ENCODE data around the gene MYO5B.

Gene MYO5B

GRCh38 chr18:50004013-50004412 is 190.9 kb downstream of the MYO5B start:
- DNase-seq = no peak
- TF ChIP-seq POLR2A (IDR thresholded peaks at IDR 0.05; ENCODE audit: low read length) (no peak), GATA1 (IDR thresholded peaks at IDR 0.05; ENCODE audit: low read depth, low read length) (no peak)

DNA sequence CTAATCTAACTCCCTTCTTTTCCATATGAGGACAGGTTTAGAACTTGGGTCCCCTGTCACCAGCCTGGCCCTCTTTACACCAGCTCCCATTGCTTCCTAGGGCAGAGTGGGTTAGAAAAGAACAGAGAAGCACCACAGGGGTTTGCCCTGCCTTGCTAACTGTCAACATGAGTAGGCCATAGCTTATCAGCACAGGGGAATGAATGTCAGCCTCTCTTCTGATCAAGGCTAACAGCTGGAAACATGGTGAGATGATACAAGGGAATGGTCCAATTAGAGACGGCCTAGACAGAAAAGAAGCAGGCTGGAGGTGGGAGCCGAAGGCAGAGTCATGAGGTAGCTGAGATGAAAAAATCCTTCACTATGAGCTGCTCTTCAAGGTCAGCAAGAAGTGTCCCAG is 192.2 kb downstream of the MYO5B start:
- no peak for DNase-seq
- TF ChIP-seq GATA1 (IDR thresholded peaks at IDR 0.05; ENCODE audit: low read depth, low read length) = no peak
- TF ChIP-seq POLR2A (IDR thresholded peaks at IDR 0.05; ENCODE audit: low read length) = no peak

GRCh38 chr18:50000227-50000626 is 194.7 kb downstream of the MYO5B start:
- TF ChIP-seq GATA1 (IDR thresholded peaks at IDR 0.05; ENCODE audit: low read depth, low read length) = no peak
- TF ChIP-seq POLR2A (IDR thresholded peaks at IDR 0.05; ENCODE audit: low read length) = no peak
- DNase-seq = no peak

DNA sequence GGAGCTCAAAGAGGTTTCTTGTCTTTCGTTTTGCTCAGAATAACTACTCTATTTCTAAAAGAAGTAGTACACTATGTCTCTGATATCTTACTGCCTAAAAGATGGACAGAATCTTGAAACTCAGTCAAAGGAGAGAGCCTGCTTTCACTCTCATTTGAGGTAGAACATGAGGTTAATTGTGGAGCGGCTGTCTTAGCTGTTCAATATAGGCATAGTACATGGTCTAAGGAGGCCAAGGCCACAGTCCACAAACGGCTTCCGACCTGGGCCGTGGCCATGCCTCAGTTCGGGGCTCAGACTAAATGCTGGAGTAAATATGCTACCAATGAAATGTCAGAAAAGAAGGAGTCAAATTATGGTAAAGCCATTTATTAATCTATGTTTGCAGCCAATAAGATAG is 195.8 kb downstream of the MYO5B start:
- no peak for TF ChIP-seq GATA1 (IDR thresholded peaks at IDR 0.05; ENCODE audit: low read depth, low read length)
- no peak for DNase-seq

GRCh38 chr18:49997558-49997957 is 197.4 kb downstream of the MYO5B start:
- TF ChIP-seq POLR2A (IDR thresholded peaks at IDR 0.05; ENCODE audit: low read length) = no peak
- no peak for TF ChIP-seq GATA1 (IDR thresholded peaks at IDR 0.05; ENCODE audit: low read depth, low read length)
- DNase-seq = no peak

DNA sequence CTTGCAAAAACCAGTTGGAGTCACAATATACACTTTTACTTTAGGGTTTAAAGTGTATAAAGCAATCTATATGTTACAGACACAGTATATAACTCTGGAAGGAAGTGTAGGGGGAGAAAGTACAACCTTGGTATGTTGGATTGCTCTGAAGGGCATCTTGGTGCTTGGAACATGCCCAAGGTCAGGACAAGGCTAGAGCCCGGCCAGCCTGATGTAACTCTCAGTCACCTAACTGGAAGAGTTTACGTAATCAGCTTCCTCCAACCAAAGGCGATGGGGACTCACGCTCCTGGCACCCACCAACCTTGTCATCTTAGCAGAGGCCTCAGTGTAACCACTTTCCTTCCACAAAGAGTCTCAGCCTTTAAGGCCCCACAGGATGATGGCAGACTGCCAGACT is 200.5 kb downstream of the MYO5B start:
- DNase-seq = peak in 1 of 2 experiments; percentile 5
- no peak for TF ChIP-seq GATA1 (IDR thresholded peaks at IDR 0.05; ENCODE audit: low read depth, low read length)
- TF ChIP-seq POLR2A (IDR thresholded peaks at IDR 0.05; ENCODE audit: low read length) = no peak

DNA sequence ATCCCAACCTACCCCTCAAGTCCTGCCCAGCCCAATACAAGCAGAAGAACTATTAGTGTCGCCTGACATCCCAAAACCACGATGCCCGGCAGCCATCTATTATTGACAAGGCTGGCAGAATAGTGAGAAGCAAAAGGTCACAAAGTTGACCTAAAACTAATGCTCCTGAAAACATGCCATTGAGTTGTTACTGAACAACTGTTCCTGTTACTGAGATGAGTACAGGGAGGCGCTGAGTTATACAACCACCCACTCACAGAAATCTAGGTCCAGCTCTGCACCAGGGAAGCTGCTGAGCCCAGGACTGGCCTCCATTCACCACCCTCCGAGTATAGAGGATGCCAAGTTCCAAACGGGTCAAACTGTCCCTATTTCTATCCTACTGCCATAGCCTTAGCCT is 201.6 kb downstream of the MYO5B start:
- DNase-seq = no peak
- TF ChIP-seq GATA1 (IDR thresholded peaks at IDR 0.05; ENCODE audit: low read depth, low read length) = no peak

GRCh38 chr18:49988733-49989132 is 206.2 kb downstream of the MYO5B start:
- DNase-seq = no peak
- TF ChIP-seq GATA1 (IDR thresholded peaks at IDR 0.05; ENCODE audit: low read depth, low read length) = no peak
- no peak for TF ChIP-seq POLR2A (IDR thresholded peaks at IDR 0.05; ENCODE audit: low read length)

GRCh38 chr18:49988101-49988500 is 206.8 kb downstream of the MYO5B start:
- TF ChIP-seq POLR2A (IDR thresholded peaks at IDR 0.05; ENCODE audit: low read length) (no peak), GATA1 (IDR thresholded peaks at IDR 0.05; ENCODE audit: low read depth, low read length) (no peak)
- DNase-seq = no peak

DNA sequence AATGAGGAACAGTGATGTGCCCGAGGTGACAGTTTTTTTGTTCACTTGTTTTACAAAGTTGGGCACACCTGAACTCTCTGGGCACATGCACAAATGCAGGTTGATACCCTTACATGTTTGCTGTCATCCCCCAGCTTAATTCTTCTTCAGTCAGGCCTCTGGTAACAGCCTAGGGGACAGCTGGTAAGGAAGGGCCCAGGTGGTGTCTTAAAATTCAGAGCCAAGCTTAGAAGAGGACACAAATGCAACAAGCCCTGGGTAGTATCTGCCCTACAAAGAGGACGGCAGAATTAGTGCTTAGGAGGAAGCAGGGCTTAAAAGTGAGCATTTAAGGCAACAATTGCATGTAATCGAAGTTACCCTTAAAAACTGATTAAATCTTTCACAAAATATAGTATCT is 209.7 kb downstream of the MYO5B start:
- no peak for TF ChIP-seq GATA1 (IDR thresholded peaks at IDR 0.05; ENCODE audit: low read depth, low read length)
- no peak for TF ChIP-seq POLR2A (IDR thresholded peaks at IDR 0.05; ENCODE audit: low read length)
- no peak for DNase-seq

DNA sequence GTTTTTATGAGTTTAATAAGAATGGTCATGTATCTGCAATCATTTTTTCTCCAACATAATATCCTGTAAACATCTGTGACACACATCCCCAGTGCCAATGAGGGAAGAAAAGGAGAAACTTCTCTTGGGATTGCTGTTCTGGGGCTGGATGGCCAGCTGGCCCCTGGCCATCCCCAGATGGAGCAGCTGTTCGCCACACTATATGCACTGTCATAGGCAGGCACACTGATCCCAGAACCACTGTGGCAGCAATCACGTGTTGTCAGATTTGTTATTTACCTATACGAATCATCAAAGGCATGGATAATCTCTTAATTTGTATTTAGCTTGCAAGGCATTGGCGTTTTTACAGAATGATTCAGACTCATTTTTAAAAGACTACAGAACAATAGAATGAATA is 214.1 kb downstream of the MYO5B start:
- TF ChIP-seq POLR2A (IDR thresholded peaks at IDR 0.05; ENCODE audit: low read length) = no peak
- no peak for TF ChIP-seq GATA1 (IDR thresholded peaks at IDR 0.05; ENCODE audit: low read depth, low read length)
- no peak for DNase-seq

GRCh38 chr18:49976795-49977560 is 218.0 kb downstream of the MYO5B start:
- DNase-seq = no peak
- no peak for TF ChIP-seq GATA1 (IDR thresholded peaks at IDR 0.05; ENCODE audit: low read depth, low read length)
- no peak for TF ChIP-seq POLR2A (IDR thresholded peaks at IDR 0.05; ENCODE audit: low read length)

GRCh38 chr18:49976001-49976400 is 218.9 kb downstream of the MYO5B start:
- no peak for TF ChIP-seq POLR2A (IDR thresholded peaks at IDR 0.05; ENCODE audit: low read length)
- TF ChIP-seq GATA1 (IDR thresholded peaks at IDR 0.05; ENCODE audit: low read depth, low read length) = no peak
- DNase-seq = no peak

GRCh38 chr18:49974079-49974478 is 220.9 kb downstream of the MYO5B start:
- TF ChIP-seq GATA1 (IDR thresholded peaks at IDR 0.05; ENCODE audit: low read depth, low read length) (no peak), POLR2A (IDR thresholded peaks at IDR 0.05; ENCODE audit: low read length) (no peak)
- DNase-seq = no peak

GRCh38 chr18:49973592-49973991 is 221.4 kb downstream of the MYO5B start:
- no peak for TF ChIP-seq GATA1 (IDR thresholded peaks at IDR 0.05; ENCODE audit: low read depth, low read length)
- no peak for TF ChIP-seq POLR2A (IDR thresholded peaks at IDR 0.05; ENCODE audit: low read length)

More at GRCh38 chr18:49973592-49973991, 221.4 kb downstream of the MYO5B start:
- DNase-seq = no peak

Measured in erythroblast (primary cell).